GM23338 (cell line): ENCODE data around the gene IL1R1. TPM values are rescaled to one million over a fixed set of nuclear protein-coding genes. Genes with fewer than 3 reads are reported as not detected.

ENCODE experiments used
- ATAC-seq: fragments of 200-7000 bp; cut with Tn5 transposase; 3 replicates; pipeline ENCODE4 v1.9.1; 2020
- DNase-seq: peaks from one replicate; pipeline ENCODE4 v3.0.0-alpha.2; 2015; ENCODE audit warnings: low spot score
- H2AFZ ChIP-seq: fragments of 200-600 bp; sonication (generic); 2 replicates; pipeline ENCODE4 v1.8.0; 2016; ENCODE audit warnings: antibody characterized with exemption, mild to moderate bottlenecking, moderate library complexity
- H3F3A ChIP-seq: fragments of 200-600 bp; sonication (generic); replicated peaks from 2 replicates; pipeline ENCODE4 v1.8.0; 2017; ENCODE audit warnings: antibody characterized with exemption, mixed run types, low read depth
- H3K27ac ChIP-seq: fragments of 200-600 bp; sonication (generic); 2 replicates; pipeline ENCODE4 v1.6.1; 2016; ENCODE audit warnings: low read depth
- H3K27me3 ChIP-seq: fragments of 200-600 bp; sonication (generic); 2 replicates; pipeline ENCODE4 v1.8.0; 2016; ENCODE audit warnings: mild to moderate bottlenecking, mixed run types, moderate library complexity; ENCODE audit not compliant: insufficient read depth
- H3K36me3 ChIP-seq: fragments of 200-600 bp; sonication (generic); 2 replicates; pipeline ENCODE4 v1.8.0; 2016; ENCODE audit warnings: mild to moderate bottlenecking; ENCODE audit not compliant: insufficient read depth
- H3K4me1 ChIP-seq: fragments of 200-600 bp; sonication (generic); 2 replicates; pipeline ENCODE4 v1.8.0; 2016; ENCODE audit warnings: mild to moderate bottlenecking, moderate library complexity; ENCODE audit not compliant: insufficient read depth
- H3K4me2 ChIP-seq: fragments of 200-600 bp; sonication (generic); 2 replicates; pipeline ENCODE4 v1.7.1; 2017; ENCODE audit warnings: mixed run types
- H3K4me3 ChIP-seq: fragments of 200-600 bp; sonication (generic); 2 replicates; pipeline ENCODE4 v1.6.1; 2016; ENCODE audit warnings: mixed run types
- H3K79me2 ChIP-seq: fragments of 200-600 bp; sonication (generic); replicated peaks from 2 replicates; pipeline ENCODE4 v1.8.0; 2017; ENCODE audit warnings: mild to moderate bottlenecking; ENCODE audit not compliant: insufficient read depth
- H3K9me2 ChIP-seq: fragments of 200-600 bp; sonication (generic); 2 replicates; pipeline ENCODE4 v1.8.0; 2017; ENCODE audit not compliant: insufficient read depth
- H4K20me1 ChIP-seq: fragments of 200-600 bp; sonication (generic); replicated peaks from 2 replicates; pipeline ENCODE4 v1.8.0; 2017; ENCODE audit warnings: mild to moderate bottlenecking; ENCODE audit not compliant: insufficient read depth
- H3K27ac Mint-ChIP-seq: 2 replicates; pipeline ENCODE4 v1.8.0; 2020; ENCODE audit warnings: inconsistent platforms, mild to moderate bottlenecking, moderate library complexity, mixed read lengths
- H3K27me3 Mint-ChIP-seq: 3 replicates; pipeline ENCODE4 v1.8.0; 2022; ENCODE audit warnings: low read depth, mild to moderate bottlenecking, moderate library complexity, mixed read lengths, inconsistent platforms; ENCODE audit not compliant: insufficient read depth, poor library complexity
- H3K36me3 Mint-ChIP-seq: 3 replicates; pipeline ENCODE4 v1.8.0; 2021; ENCODE audit warnings: low read depth, mild to moderate bottlenecking, inconsistent platforms, moderate library complexity, mixed read lengths
- H3K4me1 Mint-ChIP-seq: 3 replicates; pipeline ENCODE4 v1.8.0; 2020; ENCODE audit warnings: mild to moderate bottlenecking, inconsistent platforms, mixed read lengths
- H3K4me3 Mint-ChIP-seq: 3 replicates; pipeline ENCODE4 v1.8.0; 2021; ENCODE audit warnings: moderate library complexity, mild to moderate bottlenecking, inconsistent platforms, mixed read lengths
- H3K9me3 Mint-ChIP-seq: 3 replicates; pipeline ENCODE4 v1.8.0; 2020; ENCODE audit warnings: moderate library complexity, mild to moderate bottlenecking, inconsistent platforms, mixed read lengths
- CTCF ChIP-seq, 2 experiments: fragments of 200-600 bp in 1 of 2; sonication (generic) in 1 of 2; conservative IDR thresholded peaks; 2 replicates each; pipeline versions ENCODE4 v1.5.1 to v1.6.1; 2016 to 2017; ENCODE audit warnings: antibody characterized with exemption in 2 of 2, low read depth in 2 of 2, mild to moderate bottlenecking in 2 of 2, moderate library complexity in 1 of 2
- ETS1 ChIP-seq: IDR thresholded peaks from 2 replicates; pipeline ENCODE4 v1.6.1; 2016; ENCODE audit warnings: antibody characterized with exemption
- JUNB ChIP-seq: IDR thresholded peaks from one replicate; pipeline ENCODE4 v1.6.1; 2016; ENCODE audit warnings: antibody characterized with exemption; ENCODE audit not compliant: unreplicated experiment
- NANOG ChIP-seq: IDR thresholded peaks from 2 replicates; pipeline ENCODE4 v1.6.1; 2016; ENCODE audit warnings: antibody characterized with exemption, borderline replicate concordance
- REST ChIP-seq: IDR thresholded peaks from one replicate; pipeline ENCODE4 v1.6.1; 2018; ENCODE audit warnings: antibody characterized with exemption; ENCODE audit not compliant: unreplicated experiment
- STAT1 ChIP-seq: IDR thresholded peaks from one replicate; pipeline ENCODE4 v1.6.1; 2016; ENCODE audit warnings: antibody characterized with exemption; ENCODE audit not compliant: unreplicated experiment
- ZNF114 ChIP-seq: fragments of 250-450 bp; sonication (Bioruptor Pico); IDR thresholded peaks from 2 replicates; pipeline ENCODE4 v1.5.0; 2020; ENCODE audit warnings: mild to moderate bottlenecking, moderate library complexity
- ZNF462 ChIP-seq: fragments of 250-450 bp; sonication (Bioruptor Pico); IDR thresholded peaks from 2 replicates; pipeline ENCODE4 v1.5.0; 2020; ENCODE audit warnings: mild to moderate bottlenecking, moderate library complexity
- polyA plus RNA-seq: library from polyadenylated mRNA; unstranded; fragments of >200 nt; fragmentation: Nextera tagmentation; extraction: Ambion mirVana; gene quantifications from 2 replicates; pipeline ENCODE4 v1.2.1, GENCODE V29; 2016
- total RNA-seq: library from RNA; depleted of rRNA; stranded (reverse); fragments of >200 nt; shearing (Covaris generic); gene quantifications from 2 replicates; pipeline ENCODE4 v1.2.3, GENCODE V29; 2014

IL1R1 gene
- total and polyA plus RNA-seq, 2 experiments from 2014 or later, result 0.17 TPM; not detected in 1

DNA sequence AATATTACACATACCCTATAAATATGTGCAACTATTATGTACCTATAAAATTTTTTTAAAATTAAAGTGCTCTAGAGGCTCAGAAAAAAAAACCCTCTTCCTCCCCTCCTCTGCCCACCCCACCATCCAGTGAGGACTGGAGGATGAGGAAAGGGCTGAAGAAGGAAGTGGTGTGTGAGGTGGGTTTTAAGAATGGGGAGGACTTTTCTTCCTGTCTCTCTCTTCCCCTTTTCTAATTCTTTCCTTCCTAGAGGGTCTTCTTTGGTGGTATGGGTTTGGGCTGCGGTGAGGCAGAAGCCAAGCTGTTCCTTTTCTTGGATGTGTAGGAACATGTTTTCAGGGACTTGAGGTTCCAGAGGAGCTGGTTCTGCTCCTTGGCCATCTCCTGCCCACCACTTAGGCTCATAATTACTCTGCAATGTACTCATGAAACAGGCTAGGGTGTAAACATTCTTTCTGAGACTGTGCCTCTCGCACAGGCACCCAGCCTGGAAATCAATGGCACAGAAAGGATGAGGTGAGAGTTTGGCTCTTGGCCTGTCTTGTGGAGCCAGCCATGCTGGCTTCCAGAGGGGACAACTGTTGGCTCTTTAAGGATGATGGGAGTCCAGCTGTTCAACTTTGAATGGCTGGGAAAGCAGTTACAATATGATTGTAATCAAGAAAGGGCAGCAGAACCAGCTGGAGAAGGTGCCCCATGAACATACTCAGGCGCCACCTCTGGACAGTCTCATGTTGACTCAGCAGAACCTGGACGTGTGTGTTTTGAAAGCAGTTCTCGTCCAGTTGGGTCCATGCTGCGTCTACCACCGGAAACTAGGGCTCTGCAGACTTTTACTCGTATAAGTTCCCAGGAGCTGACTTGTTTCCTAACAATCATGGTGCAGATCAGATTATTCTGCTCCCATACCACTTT is 82.5 kb downstream of the IL1R1 start:
- ATAC-seq, result no peak

More for the DNA sequence above, 82.5 kb downstream of the IL1R1 start:
- Histone ChIP-seq H3K4me1 (peaks cover 13% of the 10 kb centered on the region), H3K79me2 (no peaks in the 10 kb centered on the region), H2AFZ (no peak overlapping the region), H3K36me3 (no peaks in the 10 kb centered on the region), H3K27ac (no peak overlapping the region), H3K4me2 (no peak overlapping the region), H3K27me3 (no peaks in the 10 kb centered on the region), H3K9me2 (0 out of 2 replicates have a peak, but pooled peaks cover 3% of the 10 kb centered on the region), H3K4me3 (no peak overlapping the region), H4K20me1 (no peaks in the 10 kb centered on the region), H3F3A (no peaks in the 10 kb centered on the region)
- Mint-ChIP-seq H3K36me3 (no peaks in the 10 kb centered on the region), H3K27ac (no peak overlapping the region), H3K9me3 (no peaks in the 10 kb centered on the region), H3K4me3 (no peak overlapping the region), H3K27me3 (no peaks in the 10 kb centered on the region), H3K4me1 (peaks cover 15% of the 10 kb centered on the region)
- TF ChIP-seq ZNF462 (CRISPR knock-in tag), result no peak
- TF ChIP-seq JUNB, result no peak
- no peak for TF ChIP-seq ETS1
- TF ChIP-seq NANOG, result no peak
- TF ChIP-seq STAT1, result no peak
- TF ChIP-seq REST, result no peak
- TF ChIP-seq ZNF114 (CRISPR knock-in tag), result no peak
- TF ChIP-seq CTCF (conservative IDR thresholded peaks at IDR 0.05; ENCODE audit: low read depth in 2 of 2), result no peak
- no peak for DNase-seq
